Activated T-helper 1 cell treated with anti-CD3 and anti-CD28 coated beads, Interleukin-12 subunit alpha, Interleukin-12 subunit beta, Interleukin-2, Interleukin-4 antibody, amounts not matched to agents 30 ng/mL and 10 ng/mL and 1 ng/mL, durations not matched to agents 14 hours and 24 hours and 36 hours (primary cell): Measurements from ENCODE around the gene GALNT14. TPM values are rescaled to one million over a fixed set of nuclear protein-coding genes. Genes with fewer than 3 reads are reported as not detected.

Experiments used
- DNase-seq: peaks from one replicate; pipeline ENCODE4 v3.0.0; 2021; ENCODE audit warnings: low spot score
- H3K27ac Mint-ChIP-seq: one replicate; pipeline ENCODE4 v1.8.0; 2021; ENCODE audit warnings: mild to moderate bottlenecking, mixed read lengths
- H3K27me3 Mint-ChIP-seq: one replicate; pipeline ENCODE4 v1.8.0; 2022; ENCODE audit warnings: mild to moderate bottlenecking, moderate library complexity, mixed read lengths; ENCODE audit not compliant: insufficient read depth
- H3K36me3 Mint-ChIP-seq: one replicate; pipeline ENCODE4 v1.8.0; 2021; ENCODE audit warnings: low read depth, mixed read lengths
- H3K4me1 Mint-ChIP-seq: one replicate; pipeline ENCODE4 v1.8.0; 2021; ENCODE audit warnings: low read depth, mixed read lengths
- H3K4me3 Mint-ChIP-seq: one replicate; pipeline ENCODE4 v1.8.0; 2021; ENCODE audit warnings: mild to moderate bottlenecking, moderate library complexity, mixed read lengths
- H3K9me3 Mint-ChIP-seq: one replicate; pipeline ENCODE4 v1.8.0; 2021; ENCODE audit warnings: mixed read lengths
- intact Hi-C: fragments of 100-400 bp; cut with micrococcal nuclease; formaldehyde crosslinking; loops from one replicate; pipeline ENCODE4 v1.15.1; 2024
- total RNA-seq: library from RNA; stranded (reverse); gene quantifications from 2 replicates; pipeline ENCODE4 v1.2.3, GENCODE V29; 2022

Gene GALNT14
- total RNA-seq, 1 donor from 2014 or later: 0.21 TPM

GRCh38 chr2:30963184-30963583 is 175.1 kb downstream of the GALNT14 start:
- Mint-ChIP-seq H3K36me3 (no peaks in the 10 kb centered on the region), H3K27ac (no peak overlapping the region), H3K4me3 (no peak overlapping the region), H3K9me3 (no peaks in the 10 kb centered on the region), H3K27me3 (no peaks in the 10 kb centered on the region), H3K4me1 (no peaks in the 10 kb centered on the region)
- no peak for DNase-seq
- intact Hi-C loops: no loop called here

- H3K4me3 Mint-ChIP-seq: no peak overlapping the region
- DNase-seq: no peak
- intact Hi-C loops: no loop called here
- no peaks in the 10 kb centered on the region for H3K4me1 Mint-ChIP-seq
- H3K36me3 Mint-ChIP-seq: no peaks in the 10 kb centered on the region
- no peaks in the 10 kb centered on the region for H3K9me3 Mint-ChIP-seq
- H3K27me3 Mint-ChIP-seq: no peaks in the 10 kb centered on the region
- H3K27ac Mint-ChIP-seq: no peak overlapping the region
Observed at GRCh38 chr2:30960213-30960612, 178.0 kb downstream of the GALNT14 start.

GRCh38 chr2:30959653-30960052 is 178.6 kb downstream of the GALNT14 start:
- intact Hi-C loops: no loop called here
- no peak overlapping the region for H3K27ac Mint-ChIP-seq
- H3K4me3 Mint-ChIP-seq: no peak overlapping the region
- H3K36me3 Mint-ChIP-seq: no peaks in the 10 kb centered on the region
- H3K4me1 Mint-ChIP-seq: no peaks in the 10 kb centered on the region
- no peaks in the 10 kb centered on the region for H3K9me3 Mint-ChIP-seq
- DNase-seq: no peak
- no peaks in the 10 kb centered on the region for H3K27me3 Mint-ChIP-seq

- no peak overlapping the region for H3K27ac Mint-ChIP-seq
- intact Hi-C loops: no loop called here
Observed at GRCh38 chr2:30958918-30959265, 179.3 kb downstream of the GALNT14 start.

GRCh38 chr2:30958193-30958917 is 179.9 kb downstream of the GALNT14 start:
- no peaks in the 10 kb centered on the region for H3K4me1 Mint-ChIP-seq
- H3K9me3 Mint-ChIP-seq: no peaks in the 10 kb centered on the region
- no peak for DNase-seq
- no peaks in the 10 kb centered on the region for H3K27me3 Mint-ChIP-seq
- H3K4me3 Mint-ChIP-seq: no peak overlapping the region
- H3K36me3 Mint-ChIP-seq: no peaks in the 10 kb centered on the region
- intact Hi-C loops: no loop called here
- no peak overlapping the region for H3K27ac Mint-ChIP-seq

More at GRCh38 chr2:30958918-30959265, 179.3 kb downstream of the GALNT14 start:
- Mint-ChIP-seq H3K27me3 (no peaks in the 10 kb centered on the region), H3K4me1 (no peaks in the 10 kb centered on the region), H3K36me3 (no peaks in the 10 kb centered on the region), H3K4me3 (no peak overlapping the region), H3K9me3 (no peaks in the 10 kb centered on the region)
- no peak for DNase-seq

- Mint-ChIP-seq H3K36me3 (no peaks in the 10 kb centered on the region), H3K4me1 (no peaks in the 10 kb centered on the region), H3K27ac (no peak overlapping the region), H3K4me3 (no peak overlapping the region), H3K27me3 (no peaks in the 10 kb centered on the region), H3K9me3 (no peaks in the 10 kb centered on the region)
- DNase-seq: no peak
- intact Hi-C loops: no loop called here
Observed at GRCh38 chr2:30957591-30957990, 180.6 kb downstream of the GALNT14 start.

- Mint-ChIP-seq H3K9me3 (no peaks in the 10 kb centered on the region), H3K27ac (no peak overlapping the region), H3K4me3 (no peak overlapping the region), H3K36me3 (no peaks in the 10 kb centered on the region), H3K4me1 (no peaks in the 10 kb centered on the region), H3K27me3 (no peaks in the 10 kb centered on the region)
- intact Hi-C loops: no loop called here
- DNase-seq: no peak
Observed at GRCh38 chr2:30956995-30957394, 181.2 kb downstream of the GALNT14 start.

GRCh38 chr2:30955516-30956132 is 182.6 kb downstream of the GALNT14 start:
- Mint-ChIP-seq H3K27ac (no peak overlapping the region), H3K4me1 (no peaks in the 10 kb centered on the region), H3K27me3 (no peaks in the 10 kb centered on the region), H3K4me3 (no peak overlapping the region), H3K36me3 (no peaks in the 10 kb centered on the region), H3K9me3 (no peaks in the 10 kb centered on the region)
- intact Hi-C loops: no loop called here
- no peak for DNase-seq

- no peaks in the 10 kb centered on the region for H3K36me3 Mint-ChIP-seq
- intact Hi-C loops: no loop called here
- no peaks in the 10 kb centered on the region for H3K4me1 Mint-ChIP-seq
- H3K9me3 Mint-ChIP-seq: no peaks in the 10 kb centered on the region
- no peaks in the 10 kb centered on the region for H3K27me3 Mint-ChIP-seq
- H3K27ac Mint-ChIP-seq: no peak overlapping the region
- DNase-seq: no peak
- no peak overlapping the region for H3K4me3 Mint-ChIP-seq
Observed at GRCh38 chr2:30950339-30950738, 187.9 kb downstream of the GALNT14 start.

GRCh38 chr2:30949435-30949834 is 188.8 kb downstream of the GALNT14 start:
- Mint-ChIP-seq H3K4me3 (no peak overlapping the region), H3K27ac (no peak overlapping the region), H3K27me3 (no peaks in the 10 kb centered on the region), H3K4me1 (no peaks in the 10 kb centered on the region), H3K9me3 (no peaks in the 10 kb centered on the region), H3K36me3 (no peaks in the 10 kb centered on the region)
- intact Hi-C loops: no loop called here
- DNase-seq: no peak

GRCh38 chr2:30948857-30949256 is 189.4 kb downstream of the GALNT14 start:
- H3K27me3 Mint-ChIP-seq: no peaks in the 10 kb centered on the region
- H3K4me3 Mint-ChIP-seq: no peak overlapping the region
- H3K27ac Mint-ChIP-seq: no peak overlapping the region
- no peaks in the 10 kb centered on the region for H3K9me3 Mint-ChIP-seq
- intact Hi-C loops: no loop called here
- no peak for DNase-seq
- no peaks in the 10 kb centered on the region for H3K4me1 Mint-ChIP-seq
- no peaks in the 10 kb centered on the region for H3K36me3 Mint-ChIP-seq

- DNase-seq: no peak
- Mint-ChIP-seq H3K36me3 (no peaks in the 10 kb centered on the region), H3K27me3 (no peaks in the 10 kb centered on the region), H3K27ac (no peak overlapping the region), H3K4me3 (no peak overlapping the region), H3K4me1 (no peaks in the 10 kb centered on the region), H3K9me3 (no peaks in the 10 kb centered on the region)
- intact Hi-C loops: no loop called here
Observed at GRCh38 chr2:30948130-30948529, 190.1 kb downstream of the GALNT14 start.

GRCh38 chr2:30947686-30948085 is 190.6 kb downstream of the GALNT14 start:
- Mint-ChIP-seq H3K36me3 (no peaks in the 10 kb centered on the region), H3K4me1 (no peaks in the 10 kb centered on the region), H3K4me3 (no peak overlapping the region), H3K27ac (no peak overlapping the region), H3K9me3 (no peaks in the 10 kb centered on the region), H3K27me3 (no peaks in the 10 kb centered on the region)
- intact Hi-C loops: no loop called here
- DNase-seq: no peak

GRCh38 chr2:30942419-30942818 is 195.8 kb downstream of the GALNT14 start:
- no peaks in the 10 kb centered on the region for H3K9me3 Mint-ChIP-seq
- no peak overlapping the region for H3K4me3 Mint-ChIP-seq
- H3K27ac Mint-ChIP-seq: no peak overlapping the region
- intact Hi-C loops: no loop called here
- H3K36me3 Mint-ChIP-seq: no peaks in the 10 kb centered on the region
- H3K27me3 Mint-ChIP-seq: peaks cover 3% of the 10 kb centered on the region
- no peaks in the 10 kb centered on the region for H3K4me1 Mint-ChIP-seq
- DNase-seq: no peak
